Kidney glomerular epithelial cell (primary cell): ENCODE results near the gene CTTN.

Experiments
- DNase-seq: peaks from one replicate; lab custom pipeline; 2025; lab: John Stamatoyannopoulos, UW

The CTTN gene

DNA sequence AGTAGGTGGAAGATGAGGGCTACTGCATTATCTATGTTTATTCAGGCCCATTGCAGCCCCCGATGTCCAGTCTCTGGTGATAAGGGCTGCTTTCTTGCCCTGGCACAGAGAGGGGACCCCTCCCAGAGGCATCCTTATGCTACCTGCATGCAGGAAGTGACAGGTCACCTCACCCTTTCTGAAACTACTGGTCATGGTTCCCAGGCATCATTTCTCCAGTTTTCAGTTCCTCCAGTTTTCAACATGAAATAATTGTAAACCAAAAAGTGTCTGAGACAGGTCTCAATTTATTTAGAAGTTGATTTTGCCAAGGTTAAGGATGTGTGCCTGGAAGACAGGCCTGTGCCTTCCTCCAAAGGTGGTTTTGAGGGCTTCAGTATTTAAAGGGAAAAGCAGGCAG lies 57.0 kb downstream of the CTTN start:
- no peak for DNase-seq

DNA sequence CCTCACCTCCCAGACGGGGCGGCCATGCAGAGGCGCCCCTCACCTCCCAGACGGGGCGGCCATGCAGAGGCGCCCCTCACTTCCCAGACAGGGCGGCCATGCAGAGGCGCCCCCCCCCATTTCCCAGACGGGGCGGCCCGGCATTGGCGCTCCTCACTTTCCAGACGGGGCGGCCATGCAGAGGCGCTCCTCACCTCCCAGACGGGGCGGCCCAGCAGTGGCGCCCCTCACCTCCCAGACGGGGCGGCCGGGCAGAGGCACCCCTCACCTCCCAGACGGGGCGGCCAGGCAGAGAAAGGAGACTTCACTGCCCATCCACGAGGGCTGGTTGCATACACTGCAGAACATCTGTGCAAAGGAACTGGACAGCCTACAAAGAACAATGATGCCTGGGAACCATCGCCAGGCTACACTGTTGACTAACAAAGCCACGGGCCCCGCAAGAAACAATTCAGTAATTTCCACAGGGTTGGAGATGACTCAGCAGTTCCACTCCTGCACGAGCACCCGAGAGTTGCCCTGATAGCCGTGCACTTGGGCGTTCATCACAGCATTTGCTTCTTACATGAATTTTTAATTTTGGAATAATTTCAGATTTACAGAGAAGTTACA lies 58.7 kb downstream of the CTTN start:
- peak; percentile 29 for DNase-seq

DNA sequence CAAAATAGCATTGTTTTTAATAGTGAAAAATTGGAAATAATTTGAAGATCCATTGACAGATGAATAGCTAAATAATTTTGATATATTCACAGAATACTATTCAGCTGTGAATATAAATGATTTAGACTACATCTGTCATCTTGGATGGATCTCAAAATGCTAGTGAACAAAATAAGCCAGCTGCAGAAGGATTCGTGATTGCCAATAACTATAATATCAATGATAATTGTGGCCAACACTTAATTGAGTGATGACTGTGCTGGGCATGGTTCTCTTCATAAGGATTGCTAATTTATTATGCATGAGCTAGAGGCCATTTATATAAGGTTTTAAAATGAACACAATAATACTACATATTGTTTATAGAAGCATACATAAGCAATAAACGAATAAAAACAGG lies 60.4 kb downstream of the CTTN start:
- no peak for DNase-seq

DNA sequence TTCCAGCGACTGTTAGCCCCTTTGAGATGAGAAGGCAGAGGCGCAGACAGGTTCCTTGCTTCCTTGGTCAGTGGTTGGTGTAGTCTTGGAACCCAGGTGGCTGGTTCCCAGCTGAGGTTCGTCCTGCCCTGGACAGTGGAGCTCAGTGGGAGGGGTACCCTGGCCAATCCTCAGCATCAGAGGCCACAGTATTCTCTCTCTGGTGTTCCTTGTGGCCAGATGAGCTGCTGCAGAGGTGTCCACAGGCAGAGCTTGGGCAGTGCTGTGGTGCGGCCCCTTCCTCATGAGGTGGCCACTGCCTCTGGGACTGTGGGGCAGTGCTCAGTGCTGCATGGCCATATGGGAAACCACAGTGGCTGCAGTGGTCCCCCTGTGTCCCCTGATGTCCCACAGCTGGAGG lies 61.8 kb downstream of the CTTN start:
- no peak for DNase-seq

DNA sequence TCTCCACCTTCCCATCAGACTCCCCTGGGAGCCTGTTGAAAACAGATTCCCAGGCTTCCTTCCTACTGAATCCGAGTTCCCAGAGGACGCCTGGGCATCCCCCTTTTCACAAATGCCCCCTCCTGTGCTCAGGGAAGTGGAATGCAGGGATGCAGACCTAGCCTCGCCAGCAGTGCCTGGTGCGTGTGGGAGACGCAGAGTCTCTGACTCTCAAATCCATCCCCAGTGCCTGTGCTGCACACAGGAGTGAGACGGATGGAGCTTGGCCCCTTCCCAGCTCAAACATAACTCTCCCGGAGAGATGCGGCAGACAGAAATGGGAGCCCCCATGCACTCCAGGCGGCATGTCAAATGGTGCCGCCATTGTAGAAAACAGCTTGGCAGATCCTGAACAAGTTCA lies 62.6 kb downstream of the CTTN start:
- no peak for DNase-seq

DNA sequence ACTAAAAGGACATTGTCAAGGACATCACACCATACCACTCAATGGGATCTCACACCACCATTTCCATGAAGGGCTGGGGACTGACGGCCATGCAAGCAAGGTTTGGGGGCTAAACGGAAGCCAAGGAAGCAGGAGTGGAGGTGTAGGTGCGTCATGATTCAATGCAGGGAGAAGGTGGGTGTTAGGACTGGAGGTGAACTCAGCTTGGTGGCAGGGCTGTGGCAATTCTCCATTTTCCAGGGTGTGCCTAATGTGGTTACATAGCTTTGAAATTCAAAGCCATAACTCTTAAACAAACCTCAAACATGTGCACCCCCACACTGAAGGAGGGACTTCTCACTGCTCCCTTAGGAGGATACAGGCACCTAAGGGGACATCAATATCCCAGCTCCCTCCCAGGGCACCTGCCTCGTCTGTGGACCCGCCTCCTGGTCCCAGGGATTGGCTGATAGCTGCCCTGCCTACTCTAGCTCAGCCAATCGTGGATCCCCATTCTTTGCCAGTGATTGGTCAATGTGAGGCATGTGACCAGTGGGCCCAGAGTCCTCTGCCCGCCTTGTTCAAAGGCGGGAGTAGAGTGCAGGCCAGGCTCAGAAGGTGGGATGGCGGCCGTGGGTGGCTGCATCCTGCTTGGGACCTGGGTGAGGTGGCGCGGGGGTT lies 64.6 kb downstream of the CTTN start:
- DNase-seq = no peak

DNA sequence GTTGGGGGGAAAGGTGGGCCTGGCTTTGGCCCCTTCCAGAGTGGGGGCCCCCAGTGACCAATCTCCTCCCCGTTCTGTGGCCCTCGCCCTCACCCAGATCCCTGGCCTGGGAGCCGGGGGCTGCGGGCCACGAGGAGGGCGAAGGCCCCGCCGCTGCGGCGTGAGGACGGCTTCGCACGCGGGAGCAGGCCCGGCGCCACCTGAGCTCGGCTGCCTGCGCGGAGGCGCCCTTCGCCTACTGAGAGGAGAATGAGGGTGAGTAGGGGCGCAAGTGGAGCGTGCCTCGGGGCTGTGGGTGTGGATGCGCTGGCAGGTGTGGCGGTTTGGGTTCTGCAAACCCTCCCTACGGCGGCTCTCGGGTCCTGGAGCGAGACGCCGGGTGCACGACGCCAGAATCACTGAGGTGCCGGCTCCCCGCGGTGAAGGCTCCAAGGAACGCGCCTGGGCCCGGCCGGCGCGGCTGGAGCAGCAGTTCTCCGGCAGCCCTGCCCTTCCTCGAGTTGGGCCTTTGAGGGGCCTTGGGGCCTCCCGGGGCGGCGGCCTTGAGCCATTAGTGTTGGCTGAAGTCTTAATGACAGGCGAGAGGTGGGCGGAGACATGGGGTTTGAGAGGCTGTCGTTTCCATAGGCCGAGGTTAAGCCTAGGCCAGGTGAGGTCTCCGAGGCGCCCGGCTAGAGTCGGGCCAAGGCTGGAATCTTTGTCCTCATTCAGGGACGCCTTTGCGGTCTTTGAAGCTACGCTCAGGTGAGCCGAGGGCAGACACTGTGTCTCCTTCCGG lies 65.3 kb downstream of the CTTN start:
- DNase-seq = no peak

DNA sequence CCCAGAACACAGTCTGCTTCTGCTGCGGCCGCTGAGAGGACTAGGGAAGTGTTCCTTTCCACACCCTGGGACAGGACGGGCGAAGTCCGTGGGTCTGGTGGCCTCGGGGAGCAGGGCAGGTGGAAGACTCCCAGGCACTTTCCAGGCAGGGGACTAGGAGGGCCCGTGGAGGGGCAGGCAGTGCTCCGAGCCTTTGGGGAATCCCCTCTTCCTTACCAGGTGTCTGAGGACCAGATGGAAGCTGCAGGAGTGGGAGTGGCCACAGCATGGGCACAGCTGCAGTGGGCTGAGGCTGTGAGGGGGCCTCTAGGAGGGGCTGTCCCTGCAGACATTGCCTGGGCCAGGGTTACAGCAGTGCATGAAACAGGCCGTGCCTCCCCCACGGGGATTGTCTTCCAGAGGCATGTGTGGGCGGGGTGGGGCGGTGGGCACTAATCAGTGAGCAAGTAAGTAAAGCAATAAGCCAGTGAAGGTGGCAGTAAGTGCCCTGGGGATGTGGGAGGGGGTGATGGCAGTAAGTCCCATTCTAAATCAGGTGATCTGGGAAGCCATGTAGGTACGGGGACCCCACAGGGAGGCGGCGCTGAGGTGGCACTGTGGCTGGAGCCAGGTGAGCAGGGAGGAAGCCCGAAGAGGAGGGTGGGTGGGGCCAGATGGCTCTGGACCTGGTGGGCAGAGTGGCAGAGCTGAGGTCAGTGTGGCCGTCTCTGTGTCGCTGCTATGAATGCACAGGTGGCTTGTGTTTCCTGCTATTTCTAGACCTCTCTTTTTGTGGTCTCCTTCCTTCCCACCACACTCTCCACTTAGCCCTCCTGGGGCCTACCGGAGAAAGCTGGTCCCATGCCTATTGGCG lies 66.4 kb downstream of the CTTN start:
- DNase-seq = no peak

DNA sequence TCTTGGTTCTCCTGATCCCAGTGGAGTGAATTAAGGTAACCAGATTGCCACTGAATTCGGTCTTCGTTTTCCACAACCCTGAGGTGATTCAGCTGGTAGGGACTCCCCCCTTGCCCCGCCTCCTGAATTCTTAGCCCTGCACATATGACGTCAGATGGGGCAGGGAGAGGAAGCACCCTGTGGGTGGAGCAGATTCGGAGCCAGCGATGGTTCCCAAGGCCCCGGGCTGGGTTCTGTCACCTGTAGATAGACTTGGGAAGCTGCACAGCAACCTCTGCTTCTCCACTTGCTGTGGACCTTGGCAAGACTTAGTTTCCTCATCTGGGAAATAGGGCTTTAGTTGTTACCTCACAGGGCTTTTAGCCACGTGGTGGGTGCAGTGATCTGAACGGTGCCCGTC lies 67.8 kb downstream of the CTTN start:
- DNase-seq = no peak

DNA sequence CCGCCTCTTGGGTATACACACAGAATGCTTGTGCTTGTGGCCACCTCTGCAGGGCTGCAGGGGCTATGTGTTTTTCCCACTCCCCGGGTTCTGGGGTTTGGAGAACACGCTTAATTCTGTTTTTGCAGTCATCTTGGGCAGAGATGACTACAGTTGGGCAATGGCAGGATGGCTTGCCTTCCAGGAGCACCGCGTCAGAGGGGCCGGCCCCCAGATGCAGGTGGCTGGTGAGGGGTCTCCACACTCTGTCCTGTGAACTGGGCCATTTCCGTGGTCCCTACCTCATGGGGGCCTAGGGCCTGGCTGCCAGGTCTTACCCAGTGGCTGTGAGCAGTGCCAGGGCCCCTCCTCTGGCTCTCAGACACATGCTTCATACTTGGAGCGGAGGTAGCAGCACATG lies 68.3 kb downstream of the CTTN start:
- DNase-seq = no peak

DNA sequence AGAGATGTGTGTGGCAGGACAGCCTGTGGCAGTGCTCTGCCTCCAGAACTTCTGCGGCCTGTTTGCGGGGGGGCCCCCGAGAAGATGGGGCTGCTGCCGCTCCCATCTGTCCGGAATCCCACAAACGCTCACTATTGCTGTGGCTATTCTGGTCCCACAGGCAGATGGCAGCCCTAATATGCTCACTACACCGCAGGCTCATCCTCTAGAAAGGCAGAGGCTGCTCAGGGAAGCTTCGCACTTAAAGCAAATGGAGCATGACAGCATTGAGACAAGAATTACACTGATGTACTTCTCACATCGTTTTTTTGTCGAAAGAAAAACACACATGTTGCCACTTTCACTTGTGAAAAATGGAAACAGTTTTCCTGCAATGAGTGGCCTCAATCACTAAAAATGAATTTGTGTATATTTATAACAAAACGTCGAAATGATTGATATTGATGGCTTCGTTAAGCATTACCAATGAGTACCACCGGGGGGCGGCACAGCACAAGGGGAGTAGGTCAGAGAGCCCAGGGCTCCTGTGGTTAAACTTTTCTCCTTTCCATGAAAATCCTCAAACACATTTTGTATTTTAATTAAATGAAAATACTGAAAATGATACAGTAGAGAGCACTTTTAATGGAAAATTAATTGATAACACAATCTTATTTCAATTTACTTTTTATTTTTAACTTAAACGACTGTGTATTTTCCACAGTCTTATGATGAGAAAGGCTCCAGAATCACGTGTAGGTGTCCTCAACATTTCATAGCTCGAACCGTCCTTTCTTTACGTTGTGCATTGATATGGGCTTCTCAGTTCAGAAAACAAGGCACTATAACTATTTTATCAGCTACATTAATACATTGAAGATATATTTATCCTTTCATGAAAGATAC lies 69.1 kb downstream of the CTTN start:
- peak; percentile 68 for DNase-seq

DNA sequence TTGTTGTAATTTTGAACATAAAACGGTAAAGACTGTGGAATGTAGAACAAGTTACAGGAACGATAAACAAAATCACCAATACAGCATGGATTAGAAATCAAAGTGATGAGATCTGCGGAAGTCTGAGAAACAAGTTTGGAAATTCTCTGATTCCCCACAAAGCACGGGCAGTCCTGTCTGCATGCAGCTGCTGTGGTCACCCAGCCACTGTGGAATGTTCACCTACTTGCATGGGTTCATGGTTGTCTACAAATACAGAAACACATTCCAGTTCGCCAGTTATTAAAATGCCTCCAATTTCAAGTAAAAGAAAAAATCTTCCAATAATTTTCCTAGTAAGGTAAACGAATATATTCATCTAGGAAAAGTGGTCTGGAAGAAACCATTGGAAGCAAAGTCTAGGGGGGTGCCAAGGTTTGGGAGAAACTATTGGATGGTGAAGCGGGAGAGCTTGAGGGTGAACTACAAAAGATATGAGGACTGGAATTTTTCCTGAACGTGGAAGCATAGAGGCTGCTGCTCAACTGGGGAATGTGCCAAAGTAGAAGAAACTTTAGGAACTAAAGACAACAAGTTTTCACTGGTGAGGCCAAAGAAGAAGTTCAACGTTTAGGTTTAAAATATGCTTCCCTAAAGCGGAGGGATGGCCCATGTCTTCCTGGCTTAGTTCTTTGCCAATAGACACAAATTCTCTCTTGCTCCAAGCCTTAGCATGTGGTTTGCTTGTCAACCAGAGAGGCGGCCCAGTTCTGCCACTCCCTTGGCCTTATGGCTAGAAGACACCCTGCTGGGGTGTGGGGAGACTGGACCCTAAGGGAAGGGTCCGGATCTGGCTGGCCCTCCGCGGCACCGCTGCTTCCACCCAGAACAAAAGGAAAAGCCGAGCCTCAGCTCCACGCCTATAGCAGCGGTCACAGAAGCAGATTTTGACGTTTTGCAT lies 70.2 kb downstream of the CTTN start:
- no peak for DNase-seq

DNA sequence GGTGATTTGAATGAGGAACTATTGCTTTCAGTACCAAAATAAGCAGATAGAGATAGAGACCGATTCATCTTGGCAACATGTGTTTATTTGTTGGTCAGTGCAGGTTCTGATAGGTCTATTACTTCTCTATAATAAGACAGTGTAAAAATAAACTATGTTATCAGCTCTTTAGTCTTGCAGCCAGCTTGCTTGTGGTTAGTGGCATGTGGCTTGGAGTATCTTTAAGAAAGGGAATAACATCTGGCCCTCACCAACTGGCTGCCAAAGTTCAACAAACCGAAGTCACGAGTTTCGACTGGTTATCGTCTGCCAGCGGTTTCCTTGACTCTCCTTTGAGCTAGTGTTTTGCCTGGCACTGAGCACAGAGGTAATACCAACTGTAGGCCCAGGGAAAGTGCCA lies 71.8 kb downstream of the CTTN start:
- DNase-seq = no peak

DNA sequence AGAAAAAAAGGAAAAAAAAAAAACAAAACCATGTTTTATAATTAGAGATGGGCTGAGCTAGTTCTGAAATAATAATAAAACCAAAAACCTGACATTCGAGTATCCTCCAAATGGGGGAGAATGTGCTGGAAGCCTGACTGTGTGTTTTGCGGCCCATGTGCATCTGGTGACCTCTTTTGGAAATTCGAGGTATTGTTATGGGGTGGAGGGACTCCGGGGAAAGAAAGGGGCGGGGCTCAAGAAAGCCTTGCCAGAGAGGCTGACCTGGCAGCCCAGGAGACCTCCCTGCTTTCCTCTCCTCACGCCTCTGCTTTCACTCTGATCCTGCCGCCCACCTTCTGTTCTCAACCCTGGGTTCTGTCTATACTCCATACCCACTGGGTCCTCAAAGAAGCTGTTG lies 72.9 kb downstream of the CTTN start:
- DNase-seq = no peak

DNA sequence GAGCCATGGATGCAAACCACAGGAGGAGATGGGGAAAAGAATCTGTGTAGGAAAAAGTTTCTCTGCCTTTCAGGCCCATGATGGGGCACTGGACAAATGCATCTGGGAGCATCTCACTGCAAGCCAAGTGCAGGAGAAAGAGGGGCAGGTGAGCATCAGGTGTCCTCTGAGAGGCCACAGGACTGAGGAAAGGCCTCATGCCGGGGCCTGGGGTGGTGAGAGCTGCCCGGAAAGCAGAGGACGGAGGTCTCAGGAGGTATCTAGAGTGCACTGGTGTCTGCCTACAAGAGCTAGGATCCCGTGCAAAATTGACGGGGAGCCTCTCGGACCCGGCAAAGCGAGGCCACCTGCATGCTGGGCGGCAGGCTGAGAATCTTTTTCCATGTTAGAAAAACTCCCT lies 73.9 kb downstream of the CTTN start:
- DNase-seq = no peak

DNA sequence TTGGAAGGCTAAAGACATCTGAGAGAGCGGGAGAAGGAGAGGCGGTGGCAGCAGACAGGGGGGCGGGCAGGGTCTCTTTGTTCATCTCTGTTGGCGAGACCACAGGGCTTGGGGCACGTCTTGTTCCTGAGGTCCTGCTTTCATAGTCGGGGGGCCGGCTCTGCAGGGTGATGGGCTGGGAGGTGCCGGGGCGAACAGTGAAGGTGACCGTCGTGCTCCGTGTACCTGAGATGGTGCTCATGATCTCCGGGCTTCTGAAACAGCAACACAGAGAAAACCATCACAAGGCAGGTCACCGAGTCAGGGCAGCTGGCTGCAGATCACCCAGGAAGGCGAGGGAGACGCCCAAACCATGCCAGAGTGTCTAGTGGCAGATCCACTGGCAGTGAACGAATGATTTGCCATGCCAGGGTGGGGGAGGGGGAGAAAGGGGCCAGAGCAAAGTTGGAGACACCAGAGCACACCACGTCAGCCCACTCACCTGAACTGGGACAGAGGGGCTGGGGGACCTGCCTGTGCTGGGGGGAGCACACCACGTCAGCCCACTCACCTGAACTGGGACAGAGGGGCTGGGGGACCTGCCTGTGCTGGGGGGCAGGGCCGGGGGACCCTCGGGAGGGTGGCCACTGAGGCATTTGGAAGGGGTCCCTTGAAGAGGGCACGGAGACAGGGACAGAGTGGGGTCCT lies 75.0 kb downstream of the CTTN start:
- DNase-seq = no peak

DNA sequence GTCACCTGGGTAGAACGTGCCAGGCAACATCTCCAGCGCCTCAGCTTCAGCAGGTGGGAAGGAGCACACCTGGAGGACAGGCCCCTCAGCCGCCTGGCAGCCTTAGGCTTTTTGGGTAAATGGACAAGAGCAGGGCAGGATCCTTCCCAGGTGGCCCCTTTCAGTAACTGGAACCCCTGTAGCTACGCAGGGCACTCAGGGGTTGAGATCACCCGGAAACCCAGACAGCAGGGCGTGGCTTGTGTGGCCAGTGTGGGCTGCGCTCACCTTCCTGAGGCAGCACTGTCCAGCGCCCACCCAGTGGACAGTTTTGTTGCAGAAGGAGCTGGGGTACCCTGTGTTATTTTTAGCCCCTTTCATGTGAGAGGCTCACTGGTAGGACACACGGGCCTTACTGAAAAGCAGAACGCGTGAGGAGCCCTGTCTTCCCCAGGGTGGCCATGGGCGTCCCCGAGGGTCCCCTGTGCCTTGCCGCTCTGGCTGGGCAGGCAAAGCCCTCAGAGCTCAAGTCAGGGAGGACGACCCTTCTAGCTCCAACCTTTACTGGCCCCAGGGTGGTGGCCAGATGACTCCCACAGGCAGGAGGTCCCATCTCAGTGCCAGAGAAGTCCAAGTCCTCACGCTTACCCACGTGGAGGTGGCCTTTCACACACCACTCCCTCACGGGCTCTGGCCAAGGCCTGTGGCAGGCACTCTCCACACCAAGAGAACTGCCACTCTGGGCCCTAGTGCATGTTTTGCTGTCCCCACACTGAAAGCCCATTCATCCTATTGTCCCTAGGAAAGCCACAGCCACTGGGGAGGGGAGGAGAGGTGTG lies 75.8 kb downstream of the CTTN start:
- DNase-seq = no peak

DNA sequence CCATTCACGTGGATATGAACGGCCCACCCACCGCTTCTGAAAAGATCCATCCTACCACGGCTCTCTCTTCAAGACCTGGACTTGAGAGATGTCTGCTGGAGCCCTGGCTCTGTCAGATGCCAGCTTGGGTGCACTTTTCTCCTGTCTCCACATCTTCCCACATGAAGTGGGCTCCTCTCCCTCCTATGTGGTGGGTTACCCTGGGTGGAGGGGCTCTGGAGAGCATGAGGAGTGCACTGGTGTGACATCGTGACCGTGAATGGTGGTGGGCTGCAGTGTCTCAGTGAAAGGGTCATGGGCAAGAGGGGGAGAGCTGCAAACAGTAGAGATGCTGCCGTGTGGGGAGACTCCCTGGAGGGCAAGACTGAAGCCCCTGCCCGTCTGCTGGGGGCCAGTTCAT lies 76.4 kb downstream of the CTTN start:
- no peak for DNase-seq

DNA sequence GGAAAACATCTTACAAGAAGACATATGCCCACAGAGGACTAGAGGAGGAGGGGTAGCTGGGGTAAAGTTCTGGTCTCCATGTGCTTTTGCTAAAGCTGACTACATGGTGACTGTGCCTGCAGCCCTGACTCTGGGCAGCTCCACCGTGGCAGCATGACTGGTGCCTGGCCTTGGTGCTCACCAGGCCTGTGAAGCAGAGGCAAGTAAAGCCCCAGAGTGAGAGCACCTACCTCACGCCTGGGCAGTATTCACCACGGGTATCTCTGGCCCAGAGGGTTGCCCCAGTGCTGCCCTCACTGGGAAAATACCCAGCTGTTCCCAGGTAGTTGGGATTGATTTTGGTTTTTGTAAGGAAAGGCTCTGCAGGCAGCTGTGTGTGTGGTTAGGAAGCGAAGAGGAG lies 78.3 kb downstream of the CTTN start:
- DNase-seq = no peak
